Suppressor macrophage treated with lipopolysaccharide for 4 hours (primary cell): ENCODE results near the gene PATL2.
"Not testable (repeated sequence)": the region's sequence is repeated elsewhere in the genome, so short reads cannot be mapped to it uniquely, and the experiment has no call there.

ENCODE experiments used
- DNase-seq: peaks from one replicate; pipeline ENCODE4 v3.0.0-alpha.2; 2020

Gene PATL2

GRCh38 chr15:44719293-44719999 lies 8.3 kb upstream of the PATL2 start:
- peak; percentile 46 for DNase-seq

GRCh38 chr15:44718927-44719292 lies 7.8 kb upstream of the PATL2 start:
- no peak for DNase-seq

- no peak for DNase-seq
Observed at GRCh38 chr15:44718180-44718926, 7.2 kb upstream of the PATL2 start.

DNA sequence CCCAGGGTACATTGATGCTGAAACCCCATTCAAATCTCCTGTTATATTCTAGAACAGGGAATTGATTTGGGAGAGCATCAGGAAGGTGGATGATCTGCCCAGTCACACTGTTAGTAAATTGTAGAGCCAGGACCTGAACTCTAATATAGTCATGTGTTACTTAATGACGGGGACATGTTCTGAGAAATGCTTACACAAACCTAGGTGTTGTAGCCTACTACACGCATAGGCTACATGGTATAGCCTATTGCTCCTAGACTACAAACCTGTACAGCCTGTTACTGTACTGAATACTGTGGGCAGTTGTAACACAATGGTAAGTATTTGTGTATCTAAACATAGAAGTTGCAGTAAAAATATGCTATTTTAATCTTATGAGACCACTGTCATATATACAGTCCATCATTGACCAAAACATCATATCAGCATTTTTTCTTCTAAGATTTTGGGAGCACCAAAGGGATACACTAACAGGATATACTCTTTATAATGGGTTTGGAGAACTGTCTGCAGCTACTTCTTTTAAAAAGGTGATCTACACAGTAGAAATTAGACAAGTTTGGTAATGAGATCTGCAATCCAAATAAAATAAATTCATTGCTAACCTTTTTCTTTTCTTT lies 6.0 kb upstream of the PATL2 start:
- DNase-seq, result no peak

DNA sequence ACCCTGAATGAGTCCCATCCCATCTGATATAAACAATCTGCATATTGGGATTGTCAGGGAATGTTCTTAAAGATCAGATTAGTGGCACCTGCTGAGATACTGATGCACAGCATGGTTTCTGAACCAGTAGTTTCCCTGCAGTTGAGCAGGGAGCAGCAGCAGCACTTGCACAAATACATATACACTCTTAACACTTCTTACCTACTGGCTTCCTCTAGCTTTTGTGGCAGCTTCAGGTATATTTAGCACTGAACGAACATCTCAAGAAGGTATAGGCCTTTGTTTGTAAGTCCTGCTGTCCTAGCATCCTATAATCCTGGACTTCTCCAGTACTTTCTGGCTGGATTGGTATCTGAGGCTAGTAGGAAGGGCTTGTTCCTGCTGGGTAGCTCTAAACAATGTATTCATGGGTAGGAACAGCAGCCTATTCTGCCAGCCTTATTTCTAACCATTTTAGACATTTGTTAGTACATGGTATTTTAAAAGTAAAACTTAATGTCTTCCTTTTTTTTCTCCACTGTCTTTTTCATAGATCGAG lies 4.7 kb upstream of the PATL2 start:
- no peak for DNase-seq

GRCh38 chr15:44715142-44715796 lies 4.1 kb upstream of the PATL2 start:
- no peak for DNase-seq

- peak; percentile 59 for DNase-seq
Observed at GRCh38 chr15:44713006-44713966, 2.2 kb upstream of the PATL2 start.

GRCh38 chr15:44712346-44713005 lies 1.4 kb upstream of the PATL2 start:
- peak; percentile 93 for DNase-seq

GRCh38 chr15:44711743-44712345 lies 721 bp upstream of the PATL2 start:
- DNase-seq, result peak; percentile 76

- peak; percentile 93 for DNase-seq
Observed at GRCh38 chr15:44710236-44711095, 657 bp downstream of the PATL2 start.

DNA sequence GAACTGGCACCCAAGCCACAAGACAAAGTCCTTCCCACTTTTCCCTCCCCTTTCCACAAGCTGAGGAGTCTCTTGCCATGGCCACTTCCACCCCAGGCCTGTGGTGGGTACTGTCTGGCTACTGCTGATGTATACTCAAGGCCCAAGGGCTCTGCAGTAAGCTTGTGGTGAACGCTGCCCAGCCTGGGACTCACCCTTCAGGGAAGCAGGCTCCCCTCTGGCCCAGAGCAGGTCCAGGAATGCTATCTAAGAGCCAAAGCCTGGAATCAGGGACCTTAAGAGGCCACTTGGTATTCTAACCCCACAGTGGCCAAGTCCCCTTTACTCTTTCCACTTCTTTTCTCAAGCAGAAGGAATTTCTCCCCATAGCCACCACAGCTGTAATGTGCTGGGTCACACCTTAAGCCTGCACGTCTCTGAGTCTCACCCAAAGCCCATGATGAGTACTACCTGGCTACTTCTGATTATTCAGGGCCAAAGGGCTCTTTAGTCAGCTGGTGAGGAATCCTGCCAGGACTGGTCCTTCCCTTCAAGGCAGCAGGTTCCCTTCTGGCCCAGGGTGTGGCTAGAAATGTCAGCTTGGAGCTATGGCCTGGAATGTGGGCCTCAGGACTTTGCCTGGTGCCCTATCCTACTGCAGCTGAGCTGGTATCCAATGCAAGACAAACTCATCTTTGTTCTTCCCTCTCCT lies 4.0 kb downstream of the PATL2 start:
- DNase-seq, result no peak

GRCh38 chr15:44706401-44706800 lies 4.7 kb downstream of the PATL2 start:
- DNase-seq, result no peak

DNA sequence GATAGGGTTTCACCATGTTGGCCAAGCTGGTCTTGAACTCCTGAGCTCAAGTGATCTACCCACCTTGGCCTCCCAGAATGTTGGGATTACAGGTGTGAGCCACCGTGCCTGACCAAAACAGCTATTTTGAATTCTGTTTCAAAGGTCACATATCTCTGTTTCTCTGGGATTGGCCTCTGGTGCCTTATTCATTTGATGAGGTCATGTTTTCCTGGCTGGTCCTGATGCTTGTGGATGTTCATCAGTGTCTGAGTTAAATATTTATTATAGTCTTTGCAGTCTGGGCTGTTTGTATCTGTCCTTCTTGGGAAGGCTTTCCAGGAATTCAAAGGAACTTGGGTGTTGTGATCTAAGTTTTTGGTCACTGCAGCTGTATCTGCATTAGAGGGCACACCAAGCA lies 5.1 kb downstream of the PATL2 start:
- DNase-seq, result no peak

DNA sequence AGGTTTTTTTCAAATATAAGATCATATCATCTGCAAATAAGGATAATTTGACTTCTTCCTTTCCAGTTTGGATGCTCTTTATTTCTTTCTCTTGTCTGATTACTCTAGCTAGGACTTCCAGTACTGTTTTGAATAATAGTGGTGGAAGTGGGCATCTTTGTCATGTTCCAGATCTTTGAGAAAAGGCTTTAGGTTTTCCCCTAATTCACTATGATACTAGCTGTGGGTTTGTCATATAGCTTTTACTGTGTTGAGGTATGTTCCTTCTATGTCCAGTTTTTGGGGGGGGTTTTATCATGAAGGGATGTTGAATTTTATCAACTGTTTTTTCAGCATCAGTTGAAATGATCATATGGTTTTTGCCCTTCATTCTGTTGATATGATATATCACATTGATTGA lies 10.4 kb downstream of the PATL2 start:
- DNase-seq, result not testable (repeated sequence)

- DNase-seq, result peak; percentile 38
Observed at GRCh38 chr15:44698641-44699040, 12.5 kb downstream of the PATL2 start.

DNA sequence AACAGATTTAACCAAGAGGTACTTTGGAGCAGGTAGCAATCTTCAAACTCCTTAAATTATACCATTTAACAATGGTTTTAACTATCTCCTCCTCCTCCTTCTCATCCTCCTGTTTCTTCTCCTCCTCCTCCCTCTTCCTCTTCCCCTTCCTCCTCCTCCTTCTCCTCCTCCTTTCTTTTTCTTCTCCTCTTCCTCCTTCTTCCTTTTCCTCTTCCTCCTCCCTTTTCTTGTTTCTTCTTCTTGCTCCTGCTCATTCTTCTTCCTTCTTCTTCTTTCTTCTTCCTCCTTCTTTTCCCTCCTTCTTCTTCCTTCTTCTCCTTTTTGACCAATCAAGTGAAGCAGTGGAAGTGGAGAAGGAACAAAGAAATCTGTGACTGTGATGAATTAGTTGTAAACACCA lies 14.1 kb downstream of the PATL2 start:
- DNase-seq, result no peak

DNA sequence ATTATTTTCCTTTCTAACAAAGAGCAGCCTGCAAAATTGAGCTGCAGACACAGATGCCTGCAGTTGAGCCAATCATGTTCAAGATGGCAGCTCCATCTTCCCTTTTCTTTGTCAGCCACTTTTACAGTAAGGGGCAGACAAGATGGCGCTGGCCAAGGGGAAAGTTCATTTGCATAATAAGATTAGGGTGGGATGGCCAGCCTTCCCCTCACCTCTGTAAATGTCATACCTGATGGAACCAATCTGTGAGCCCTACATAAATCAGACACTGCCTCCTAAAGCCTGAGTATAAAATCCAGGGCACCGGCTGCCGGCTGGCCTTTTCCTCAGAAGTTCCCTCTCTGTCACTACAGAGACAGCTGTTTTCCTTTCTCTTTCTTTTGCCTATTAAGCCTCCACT lies 15.8 kb downstream of the PATL2 start:
- DNase-seq, result no peak

DNA sequence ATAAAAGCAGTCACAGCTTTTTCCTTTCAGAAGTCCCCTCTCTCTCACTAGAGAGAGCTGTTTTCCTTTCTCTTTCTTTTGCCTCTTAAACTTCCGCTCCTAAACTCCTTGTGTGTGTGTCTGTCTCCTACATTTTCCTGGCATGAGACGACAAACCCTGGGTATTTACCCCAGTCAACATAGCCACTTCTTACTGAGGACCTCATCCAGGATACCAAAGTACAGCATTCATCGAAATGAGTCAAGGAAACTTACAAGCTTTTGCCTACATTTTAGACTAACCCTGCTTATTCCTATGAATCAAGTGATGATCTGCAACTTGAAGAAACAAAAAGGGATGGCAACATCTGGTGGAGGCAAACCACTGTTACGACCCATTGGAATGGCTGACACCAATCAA lies 16.7 kb downstream of the PATL2 start:
- DNase-seq, result no peak

GRCh38 chr15:44692659-44693058 lies 18.5 kb downstream of the PATL2 start:
- DNase-seq, result no peak
